ENCODE results near the gene MIEN1.
"Not testable (repeated sequence)": the region's sequence is repeated elsewhere in the genome, so short reads cannot be mapped to it uniquely, and the experiment has no call there.

MIEN1 gene

GRCh38 chr17:39738983-39739884 is 8.9 kb upstream of the MIEN1 start:
- no peak for ATAC-seq

- peak; percentile 84 to 88 for ATAC-seq
Measured at GRCh38 chr17:39738568-39738901, 8.2 kb upstream of the MIEN1 start.

GRCh38 chr17:39737760-39738567 is 7.6 kb upstream of the MIEN1 start, which contains the start of gene GRB7:
Gene GRB7 (plus strand): TSS chr17:39737938. CDS start chr17:39742302, 4,364 bp downstream.
- ATAC-seq, result no peak

GRCh38 chr17:39737206-39737759 is 7.0 kb upstream of the MIEN1 start:
- ATAC-seq, result no peak

- ATAC-seq, result no peak
Measured at GRCh38 chr17:39736319-39737165, 6.2 kb upstream of the MIEN1 start.

- ATAC-seq, result no peak
Measured at GRCh38 chr17:39735882-39736281, 5.5 kb upstream of the MIEN1 start.

- no peak for ATAC-seq
Measured at GRCh38 chr17:39732586-39732985, 2.3 kb upstream of the MIEN1 start.

- ATAC-seq, result no peak
Measured at GRCh38 chr17:39729280-39729851, 966 bp downstream of the MIEN1 start.

GRCh38 chr17:39727556-39727955 is 2.8 kb downstream of the MIEN1 start:
- ATAC-seq, result no peak

GRCh38 chr17:39726617-39727016 is 3.7 kb downstream of the MIEN1 start:
- no peak for ATAC-seq

GRCh38 chr17:39725923-39726322 is 4.4 kb downstream of the MIEN1 start:
- ATAC-seq, result not testable (repeated sequence)

GRCh38 chr17:39724731-39725130 is 5.6 kb downstream of the MIEN1 start:
- ATAC-seq, result no peak

- no peak for ATAC-seq
Measured at GRCh38 chr17:39722965-39723848, 7.1 kb downstream of the MIEN1 start.

GRCh38 chr17:39722104-39722503 is 8.2 kb downstream of the MIEN1 start:
- ATAC-seq, result no peak

- ATAC-seq, result no peak
Measured at GRCh38 chr17:39719563-39720355, 10.6 kb downstream of the MIEN1 start.

GRCh38 chr17:39717660-39718059 is 12.7 kb downstream of the MIEN1 start:
- ATAC-seq, result no peak

GRCh38 chr17:39716879-39717536 is 13.3 kb downstream of the MIEN1 start:
- no peak for ATAC-seq

GRCh38 chr17:39716073-39716818 is 14.1 kb downstream of the MIEN1 start:
- ATAC-seq, result no peak
